Mesothelial cell of epicardium (in vitro differentiated cells): ENCODE results near the gene PRPSAP1. TPM values are rescaled to one million over a fixed set of nuclear protein-coding genes. Genes with fewer than 3 reads are reported as not detected.
"Not testable (repeated sequence)": the region's sequence is repeated elsewhere in the genome, so short reads cannot be mapped to it uniquely, and the experiment has no call there.

Source experiments
- DNase-seq, 2 experiments: peaks; one replicate each; pipeline ENCODE4 v3.0.0; 2021; ENCODE audit warnings: low spot score in 2 of 2; ENCODE audit not compliant: unreplicated experiment in 2 of 2
- H3K27ac Mint-ChIP-seq: 2 replicates; pipeline ENCODE4 v1.8.0; 2021; ENCODE audit warnings: mixed read lengths
- H3K27me3 Mint-ChIP-seq: 2 replicates; pipeline ENCODE4 v1.8.0; 2021; ENCODE audit warnings: low read depth, mixed read lengths
- H3K36me3 Mint-ChIP-seq: 2 replicates; pipeline ENCODE4 v1.8.0; 2021; ENCODE audit warnings: mixed read lengths
- H3K4me1 Mint-ChIP-seq: 2 replicates; pipeline ENCODE4 v1.8.0; 2021; ENCODE audit warnings: mixed read lengths
- H3K4me3 Mint-ChIP-seq: 2 replicates; pipeline ENCODE4 v1.8.0; 2021; ENCODE audit warnings: mild to moderate bottlenecking, moderate library complexity, mixed read lengths
- H3K9me3 Mint-ChIP-seq: 2 replicates; pipeline ENCODE4 v1.8.0; 2021; ENCODE audit warnings: mixed read lengths
- total RNA-seq: library from RNA; stranded (reverse); gene quantifications from 3 replicates; pipeline ENCODE4 v1.2.1, GENCODE V29; 2021
- TF ChIP-seq, protein P1 (sequence below): fragments of 200-600 bp; sonication (generic); IDR thresholded peaks from one replicate; pipeline ENCODE4 v1.5.0; 2021; ENCODE audit warnings: antibody characterized with exemption; ENCODE audit not compliant: unreplicated experiment

The PRPSAP1 gene
- total RNA-seq, 1 donor from 2014 or later, result 51.3 TPM

DNA sequence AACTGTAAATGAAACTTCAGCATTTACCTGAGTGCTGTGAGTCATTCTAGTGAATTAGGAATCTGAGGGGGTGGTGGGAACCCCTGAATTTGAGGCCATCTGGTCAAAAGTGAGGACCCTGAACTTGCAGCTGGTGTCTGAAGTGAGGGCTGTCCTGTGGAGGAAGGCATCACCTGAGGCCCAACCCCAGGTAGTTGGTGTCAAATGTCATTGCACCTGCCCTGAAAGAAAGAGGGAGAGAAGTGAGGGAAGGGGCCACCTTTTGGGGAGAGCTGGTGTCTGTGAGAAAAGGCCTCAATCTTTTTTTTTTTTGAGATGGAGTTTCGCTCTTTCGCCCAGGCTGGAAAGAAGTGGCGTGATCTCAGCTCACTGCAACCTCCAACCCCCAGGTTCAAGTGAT is 12.5 kb upstream of the PRPSAP1 start:
- Mint-ChIP-seq H3K27me3 (no peaks in the 10 kb centered on the region), H3K9me3 (no peaks in the 10 kb centered on the region), H3K36me3 (no peaks in the 10 kb centered on the region), H3K4me3 (no peak overlapping the region), H3K4me1 (peaks cover 20% of the 10 kb centered on the region), H3K27ac (peak overlapping the region; percentile 16)
- no peak for DNase-seq
- TF ChIP-seq, protein P1, sequence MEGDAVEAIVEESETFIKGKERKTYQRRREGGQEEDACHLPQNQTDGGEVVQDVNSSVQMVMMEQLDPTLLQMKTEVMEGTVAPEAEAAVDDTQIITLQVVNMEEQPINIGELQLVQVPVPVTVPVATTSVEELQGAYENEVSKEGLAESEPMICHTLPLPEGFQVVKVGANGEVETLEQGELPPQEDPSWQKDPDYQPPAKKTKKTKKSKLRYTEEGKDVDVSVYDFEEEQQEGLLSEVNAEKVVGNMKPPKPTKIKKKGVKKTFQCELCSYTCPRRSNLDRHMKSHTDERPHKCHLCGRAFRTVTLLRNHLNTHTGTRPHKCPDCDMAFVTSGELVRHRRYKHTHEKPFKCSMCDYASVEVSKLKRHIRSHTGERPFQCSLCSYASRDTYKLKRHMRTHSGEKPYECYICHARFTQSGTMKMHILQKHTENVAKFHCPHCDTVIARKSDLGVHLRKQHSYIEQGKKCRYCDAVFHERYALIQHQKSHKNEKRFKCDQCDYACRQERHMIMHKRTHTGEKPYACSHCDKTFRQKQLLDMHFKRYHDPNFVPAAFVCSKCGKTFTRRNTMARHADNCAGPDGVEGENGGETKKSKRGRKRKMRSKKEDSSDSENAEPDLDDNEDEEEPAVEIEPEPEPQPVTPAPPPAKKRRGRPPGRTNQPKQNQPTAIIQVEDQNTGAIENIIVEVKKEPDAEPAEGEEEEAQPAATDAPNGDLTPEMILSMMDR, result no peak

DNA sequence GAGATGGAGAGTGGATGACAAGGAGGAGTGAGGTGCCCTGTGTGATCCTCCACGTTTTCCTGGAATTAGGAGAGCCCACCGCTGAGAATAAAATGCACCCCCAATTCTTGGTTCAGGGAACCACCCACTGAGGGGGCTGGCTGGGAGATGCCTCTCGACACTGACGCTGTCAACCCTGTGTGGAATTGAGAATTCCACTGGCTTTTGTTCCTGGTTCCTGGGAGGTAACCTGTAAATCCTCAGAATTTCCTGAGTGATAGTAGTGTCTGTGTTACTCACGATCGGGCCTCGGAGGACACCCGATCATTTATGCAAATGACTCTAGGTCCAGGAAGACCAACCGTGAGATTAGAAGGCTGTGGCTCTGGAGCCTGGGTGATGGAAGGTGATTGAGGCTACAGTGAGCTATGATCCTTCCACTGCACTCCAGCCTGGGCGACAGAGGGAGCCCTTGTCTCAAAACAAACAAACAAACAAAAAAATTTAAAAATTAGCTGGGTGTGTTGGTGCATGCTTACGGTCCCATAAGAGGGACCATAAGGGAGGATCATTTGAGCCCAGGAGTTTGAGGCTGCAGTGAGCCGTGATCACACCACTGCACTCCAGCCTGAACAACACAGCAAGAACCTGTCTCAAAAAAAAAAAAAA is 11.7 kb upstream of the PRPSAP1 start:
- DNase-seq, result no peak
- TF ChIP-seq, protein P1, result no peak
- no peak overlapping the region for H3K27ac Mint-ChIP-seq
- peaks cover 19% of the 10 kb centered on the region for H3K4me1 Mint-ChIP-seq
- no peaks in the 10 kb centered on the region for H3K9me3 Mint-ChIP-seq
- no peaks in the 10 kb centered on the region for H3K36me3 Mint-ChIP-seq
- H3K27me3 Mint-ChIP-seq, result no peaks in the 10 kb centered on the region
- no peak overlapping the region for H3K4me3 Mint-ChIP-seq

DNA sequence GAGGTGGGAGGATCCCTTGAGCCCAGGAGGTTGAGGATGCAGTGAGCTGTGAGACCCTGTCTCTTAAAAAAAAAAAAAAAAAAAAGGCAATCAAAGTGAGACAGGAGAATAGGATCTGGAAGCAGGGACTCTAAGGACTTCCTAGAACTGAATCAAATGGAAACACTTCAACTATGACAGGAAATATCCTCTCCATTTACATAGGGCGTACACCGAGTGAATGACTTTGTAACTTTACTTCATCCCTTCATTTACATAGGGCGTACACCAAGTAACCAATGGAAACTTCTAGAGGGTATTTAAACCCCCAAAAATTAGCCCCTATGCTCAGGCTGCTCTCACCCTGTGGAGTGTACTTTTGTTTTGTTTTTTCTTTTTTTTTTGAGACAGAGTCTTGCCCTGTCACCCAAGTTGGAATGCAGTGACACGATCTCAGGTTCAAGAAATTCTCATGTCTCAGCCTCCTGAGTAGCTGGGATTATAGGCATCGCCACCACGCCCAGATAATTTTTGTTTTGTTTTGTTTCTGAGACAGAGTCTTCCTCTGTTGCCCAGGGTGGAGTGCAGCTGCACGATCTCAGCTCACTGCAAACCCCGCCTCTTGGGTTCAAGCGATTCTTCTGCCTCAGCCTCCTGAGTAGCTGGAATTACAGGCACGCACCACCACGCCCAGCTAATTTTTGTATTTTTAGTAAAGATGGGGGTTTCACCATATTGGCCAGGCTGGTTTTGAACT is 9.6 kb upstream of the PRPSAP1 start:
- H3K4me1 Mint-ChIP-seq, result peaks cover 13% of the 10 kb centered on the region
- no peak overlapping the region for H3K27ac Mint-ChIP-seq
- H3K4me3 Mint-ChIP-seq, result no peak overlapping the region
- TF ChIP-seq, protein P1, result no peak
- DNase-seq, result no peak
- no peaks in the 10 kb centered on the region for H3K9me3 Mint-ChIP-seq
- H3K27me3 Mint-ChIP-seq, result no peaks in the 10 kb centered on the region
- H3K36me3 Mint-ChIP-seq, result no peaks in the 10 kb centered on the region

DNA sequence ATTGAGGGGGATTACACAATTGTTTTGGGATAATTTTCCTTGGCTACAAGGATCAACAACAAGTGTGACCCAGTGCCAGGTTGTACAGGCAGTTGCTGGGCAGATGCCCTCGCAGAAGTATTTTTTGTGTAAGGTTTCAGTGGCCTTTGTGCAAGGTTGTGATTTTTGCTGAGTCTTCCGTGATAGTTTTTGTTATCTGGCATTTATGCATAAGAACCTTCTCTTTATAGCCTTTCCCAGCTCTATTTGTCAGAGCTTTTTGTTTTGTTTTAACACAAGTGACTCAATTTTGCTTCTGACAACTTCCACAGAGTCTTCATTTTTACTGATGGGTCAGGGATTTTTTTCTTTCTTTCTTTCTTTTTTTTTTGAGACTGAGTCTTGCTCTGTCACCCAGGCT is 6.7 kb upstream of the PRPSAP1 start:
- no peaks in the 10 kb centered on the region for H3K9me3 Mint-ChIP-seq
- TF ChIP-seq, protein P1, result no peak
- no peak for DNase-seq
- no peak overlapping the region for H3K4me3 Mint-ChIP-seq
- no peak overlapping the region for H3K27ac Mint-ChIP-seq
- peaks cover 4% of the 10 kb centered on the region for H3K4me1 Mint-ChIP-seq
- peaks cover 1% of the 10 kb centered on the region for H3K27me3 Mint-ChIP-seq
- no peaks in the 10 kb centered on the region for H3K36me3 Mint-ChIP-seq

DNA sequence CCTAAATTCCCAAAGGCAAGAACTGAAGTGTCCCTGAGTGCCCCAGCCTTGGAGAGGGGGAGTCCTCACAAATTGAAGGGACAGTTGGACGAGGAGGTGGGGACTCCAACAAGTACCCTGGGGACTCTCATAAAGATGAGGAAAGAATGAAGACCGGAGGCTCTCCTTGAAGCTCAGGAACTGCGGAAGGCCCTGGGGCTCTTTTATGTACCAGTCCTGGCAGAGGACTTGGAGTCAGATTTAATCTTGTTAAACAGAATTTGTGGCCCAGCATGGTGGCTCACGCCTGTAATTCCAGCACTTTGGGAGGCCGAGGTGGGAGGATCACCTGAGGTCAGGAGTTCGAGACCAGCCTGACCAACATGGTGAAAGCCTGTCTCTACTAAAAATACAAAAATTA is 6.1 kb upstream of the PRPSAP1 start:
- not testable (repeated sequence) for H3K36me3 Mint-ChIP-seq, H3K27ac Mint-ChIP-seq, H3K9me3 Mint-ChIP-seq, H3K4me1 Mint-ChIP-seq, DNase-seq, H3K27me3 Mint-ChIP-seq, H3K4me3 Mint-ChIP-seq

DNA sequence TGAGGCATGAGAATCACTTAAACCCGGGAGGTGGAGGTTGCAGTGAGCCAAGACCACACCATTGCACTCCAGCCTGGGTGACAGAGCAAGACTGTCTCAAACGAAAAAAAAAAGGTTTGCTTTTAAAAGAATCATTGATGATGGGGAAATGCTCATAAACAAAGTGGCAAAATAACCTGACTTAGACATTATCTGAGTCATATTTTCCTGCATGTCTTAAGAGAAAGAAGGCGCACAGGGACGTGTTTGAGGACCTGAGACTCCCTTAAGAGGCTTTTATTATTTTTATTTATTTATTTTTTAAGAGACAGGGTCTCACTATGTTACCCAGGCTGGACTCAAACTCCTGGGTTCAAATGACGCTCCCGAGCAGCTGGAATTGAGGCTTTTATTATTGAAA is 5.7 kb upstream of the PRPSAP1 start:
- Mint-ChIP-seq H3K36me3 (no peaks in the 10 kb centered on the region), H3K27me3 (peaks cover 1% of the 10 kb centered on the region), H3K4me1 (peaks cover 5% of the 10 kb centered on the region), H3K9me3 (no peaks in the 10 kb centered on the region), H3K4me3 (no peak overlapping the region), H3K27ac (no peak overlapping the region)
- no peak for DNase-seq
- TF ChIP-seq, protein P1, result no peak
